RWPE1 (cell line): ENCODE results near the gene B9D1.

ENCODE experiments used
- CTCF ChIA-PET: fragments of 350-600 bp; sonication (Branson Sonifier 250); formaldehyde crosslinking; extraction: SDS; loops from one replicate; lab custom pipeline; 2021; lab: Yijun Ruan, JAX
- POLR2A ChIA-PET: fragments of 400-600 bp; formaldehyde crosslinking; extraction: SDS; loops from one replicate; lab custom pipeline; 2020; ENCODE audit warnings: antibody characterized with exemption; ENCODE audit not compliant: low non-redundant PET; lab: Yijun Ruan, JAX
- DNase-seq: peaks from one replicate; pipeline ENCODE4 v3.0.0; 2012; ENCODE audit warnings: low spot score
- H3K27ac ChIP-seq: fragments of 450-650 bp; 2 replicates; pipeline ENCODE4 v1.5.1; 2017
- TF ChIP-seq, protein P1 (sequence below): fragments of 450-650 bp; conservative IDR thresholded peaks from 2 replicates; pipeline ENCODE4 v1.5.1; 2017; ENCODE audit warnings: low read depth, mild to moderate bottlenecking

Gene B9D1

DNA sequence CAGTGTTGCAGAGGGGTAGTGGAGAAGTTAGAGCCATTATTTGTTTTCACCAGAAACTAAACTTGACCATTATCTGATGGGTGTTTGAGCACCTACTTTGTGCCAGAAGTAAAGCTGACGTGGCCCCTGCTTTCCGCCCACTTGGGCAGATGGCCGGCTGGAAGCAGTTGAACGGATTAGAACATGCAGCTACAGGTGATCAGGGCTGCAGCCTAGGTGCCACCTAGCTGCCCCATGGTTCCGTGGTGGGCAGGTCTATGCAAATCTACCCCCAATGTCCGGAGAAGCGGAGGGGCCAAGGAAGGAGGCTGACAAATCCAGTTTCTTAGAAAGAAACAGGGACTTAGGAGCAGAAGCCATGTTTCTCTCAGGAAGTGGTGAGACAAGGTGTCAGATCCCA is 62.7 kb downstream of the B9D1 start:
- no peak overlapping the region for H3K27ac ChIP-seq
- TF ChIP-seq, protein P1, sequence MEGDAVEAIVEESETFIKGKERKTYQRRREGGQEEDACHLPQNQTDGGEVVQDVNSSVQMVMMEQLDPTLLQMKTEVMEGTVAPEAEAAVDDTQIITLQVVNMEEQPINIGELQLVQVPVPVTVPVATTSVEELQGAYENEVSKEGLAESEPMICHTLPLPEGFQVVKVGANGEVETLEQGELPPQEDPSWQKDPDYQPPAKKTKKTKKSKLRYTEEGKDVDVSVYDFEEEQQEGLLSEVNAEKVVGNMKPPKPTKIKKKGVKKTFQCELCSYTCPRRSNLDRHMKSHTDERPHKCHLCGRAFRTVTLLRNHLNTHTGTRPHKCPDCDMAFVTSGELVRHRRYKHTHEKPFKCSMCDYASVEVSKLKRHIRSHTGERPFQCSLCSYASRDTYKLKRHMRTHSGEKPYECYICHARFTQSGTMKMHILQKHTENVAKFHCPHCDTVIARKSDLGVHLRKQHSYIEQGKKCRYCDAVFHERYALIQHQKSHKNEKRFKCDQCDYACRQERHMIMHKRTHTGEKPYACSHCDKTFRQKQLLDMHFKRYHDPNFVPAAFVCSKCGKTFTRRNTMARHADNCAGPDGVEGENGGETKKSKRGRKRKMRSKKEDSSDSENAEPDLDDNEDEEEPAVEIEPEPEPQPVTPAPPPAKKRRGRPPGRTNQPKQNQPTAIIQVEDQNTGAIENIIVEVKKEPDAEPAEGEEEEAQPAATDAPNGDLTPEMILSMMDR, result no peak
- DNase-seq, result no peak
- ChIA-PET POLR2A (no interaction called here), CTCF (no interaction called here)

DNA sequence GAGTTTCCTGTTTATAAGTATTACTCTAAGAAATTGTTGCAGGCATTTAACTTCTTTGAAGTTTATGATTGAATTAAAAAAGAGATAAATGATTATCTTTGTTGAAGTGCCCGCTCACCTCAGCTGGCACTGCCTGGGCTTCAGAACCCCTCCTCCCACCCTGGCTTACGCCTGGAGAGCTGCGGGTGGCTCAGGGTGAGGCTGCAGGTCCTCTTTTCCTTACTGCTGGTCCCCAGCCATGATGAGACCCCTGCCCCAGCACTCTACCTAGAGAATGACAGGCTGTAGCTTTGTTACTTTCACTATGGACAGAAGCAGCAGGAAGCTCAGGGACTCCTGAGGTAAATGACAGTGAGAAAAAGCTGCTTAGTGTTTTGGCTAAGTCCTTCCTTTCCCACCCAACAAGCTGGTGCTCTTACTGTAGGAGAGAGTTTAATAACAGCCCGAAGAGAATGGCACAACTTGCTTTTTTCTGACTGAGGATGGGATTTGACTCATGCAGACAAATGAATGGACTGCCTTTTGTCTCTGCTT is 63.2 kb downstream of the B9D1 start:
- ChIA-PET POLR2A (no interaction called here), CTCF (no interaction called here)
- TF ChIP-seq, protein P1, result no peak
- no peak for DNase-seq
- no peak overlapping the region for H3K27ac ChIP-seq

DNA sequence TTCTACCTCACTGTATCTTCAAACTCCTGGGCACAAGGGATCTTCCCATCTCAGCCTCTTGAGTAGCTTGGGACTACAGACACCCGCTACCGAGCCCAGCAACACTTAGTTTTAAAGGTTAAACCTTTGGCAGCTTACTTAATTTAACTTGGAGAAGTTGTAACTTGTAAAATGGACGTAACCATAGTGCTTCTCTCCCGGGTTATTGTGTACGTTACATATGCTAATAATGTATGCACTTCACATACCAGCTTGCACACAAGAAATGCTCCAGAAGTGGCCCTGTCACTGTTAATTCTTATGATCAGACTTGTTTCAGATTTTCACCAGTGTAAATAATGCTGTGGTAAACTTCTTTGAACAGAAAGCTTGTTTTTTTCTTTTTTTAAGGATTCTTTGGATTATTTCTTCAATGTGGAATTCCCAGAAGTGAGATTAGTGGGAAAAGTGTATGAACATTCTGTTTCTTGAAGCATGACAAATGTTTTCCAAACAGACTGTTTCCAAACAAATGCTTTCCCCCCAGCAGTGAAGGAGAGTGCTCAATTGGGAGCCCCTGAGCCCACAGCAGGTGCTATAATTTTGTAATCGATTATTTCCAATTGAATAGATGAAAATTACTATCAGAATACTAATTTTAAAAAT is 63.8 kb downstream of the B9D1 start:
- ChIA-PET POLR2A (no interaction called here), CTCF (interaction anchor here (0.5 kb wide), 1 partner anchor 104 kb away, joined by 3 read pairs; no protein-coding TSS in a partner anchor)
- TF ChIP-seq, protein P1, result no peak
- peak overlapping the region; percentile 10; the same call in 1 of the 2 replicates for H3K27ac ChIP-seq
- DNase-seq, result no peak

DNA sequence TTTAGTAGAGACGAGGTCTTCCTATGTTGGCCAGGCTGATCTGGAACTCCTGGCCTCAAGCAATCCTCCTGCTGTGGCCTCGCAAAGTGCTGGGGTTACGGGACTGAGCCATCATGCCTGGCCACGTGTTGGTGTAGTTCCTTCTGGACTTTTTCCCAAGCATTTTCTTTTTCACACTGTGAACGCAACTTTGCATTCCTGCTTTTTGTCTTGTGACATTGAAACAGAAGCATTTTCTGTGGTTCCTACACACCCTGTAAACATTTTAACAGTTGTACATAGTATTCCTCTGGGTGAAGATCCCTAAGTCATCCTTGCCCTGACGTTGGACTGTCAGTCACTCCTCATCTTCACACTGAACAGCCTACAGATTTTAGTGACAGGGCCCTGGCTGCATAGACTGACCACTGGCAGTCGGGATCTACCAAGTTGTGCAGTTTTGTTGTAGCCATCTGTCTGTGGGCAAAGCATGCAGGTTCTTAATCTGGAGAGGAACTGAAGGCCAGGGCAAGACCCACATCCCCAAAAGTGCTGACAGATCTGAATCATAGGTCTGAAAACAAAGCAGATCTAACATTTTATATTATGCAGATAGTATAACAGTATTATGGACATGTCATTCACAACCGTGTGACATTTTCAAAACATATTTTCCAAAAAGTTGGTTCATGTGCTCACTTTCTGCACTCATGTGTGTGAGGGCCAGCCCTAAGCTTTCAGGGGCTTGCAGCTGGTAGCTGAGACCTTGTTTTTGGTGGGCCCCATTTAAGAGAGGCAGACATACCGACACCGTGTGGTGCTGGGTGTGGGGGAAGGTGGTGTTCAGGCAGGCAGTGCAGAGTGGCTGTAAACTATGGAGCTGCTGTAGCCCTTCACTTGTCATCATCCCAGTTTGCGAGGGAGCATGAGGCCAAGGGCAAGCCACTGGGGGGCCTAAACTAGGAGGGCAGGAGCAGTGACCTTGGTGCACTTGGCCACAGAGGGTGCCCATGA is 65.4 kb downstream of the B9D1 start:
- CTCF ChIA-PET, result no interaction called here
- no peak overlapping the region for H3K27ac ChIP-seq
- no peak for DNase-seq
- POLR2A ChIA-PET, result no interaction called here
- TF ChIP-seq, protein P1, result no peak

DNA sequence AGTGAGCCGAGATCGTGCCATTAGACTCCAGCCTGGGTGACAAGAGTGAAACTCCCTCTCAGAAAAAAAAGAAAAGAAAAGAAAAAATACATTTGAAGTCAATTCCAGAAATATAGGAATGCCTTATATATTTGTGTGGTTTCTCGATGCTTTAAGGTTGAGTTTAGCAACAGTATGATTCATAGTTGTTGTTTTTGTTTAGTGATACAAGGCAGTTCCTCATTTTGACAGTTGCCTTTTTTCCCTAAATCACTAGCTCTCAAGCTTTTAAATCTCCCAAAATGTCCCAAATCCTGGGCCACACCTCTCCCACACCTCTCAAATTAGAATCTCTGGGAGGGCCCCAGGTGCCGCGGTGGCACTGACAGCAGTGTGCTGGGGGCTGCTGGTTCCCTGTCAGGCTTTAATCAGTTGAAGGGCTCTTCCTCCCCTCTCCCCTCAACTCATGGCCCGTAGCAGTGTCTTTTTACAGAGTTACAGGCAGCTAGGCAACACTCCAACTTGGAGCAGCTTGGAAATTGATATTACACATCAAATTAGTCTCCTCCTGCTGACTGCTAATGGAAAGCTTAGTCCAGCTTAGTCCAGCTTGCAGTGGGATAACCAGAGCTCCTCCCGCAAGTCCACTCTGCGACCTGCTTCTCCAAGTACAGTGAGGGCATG is 66.9 kb downstream of the B9D1 start:
- TF ChIP-seq, protein P1, result no peak
- H3K27ac ChIP-seq, result no peak overlapping the region
- POLR2A ChIA-PET, result no interaction called here
- no peak for DNase-seq
- CTCF ChIA-PET, result interaction anchor here (0.9 kb wide), 1 partner anchor 36 kb away, joined by 5 read pairs; no protein-coding TSS in a partner anchor

DNA sequence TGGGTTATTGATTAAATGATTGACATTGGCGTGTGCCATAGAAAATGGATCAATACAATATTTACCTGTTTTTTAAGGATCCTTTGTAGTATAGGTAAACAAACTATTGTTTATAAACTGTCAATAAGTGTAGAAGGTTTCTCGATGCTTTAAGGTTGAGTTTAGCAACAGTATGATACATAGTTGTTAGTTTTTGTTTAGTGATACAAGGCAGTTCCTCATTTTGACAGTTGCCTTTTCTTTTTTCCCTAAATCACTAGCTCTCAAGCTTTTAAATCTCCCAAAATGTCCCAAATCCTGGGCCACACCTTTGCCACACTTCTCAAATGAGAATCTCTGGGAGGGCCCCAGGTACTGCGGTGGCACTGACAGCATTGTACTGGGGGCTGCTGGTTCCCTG is 68.1 kb downstream of the B9D1 start:
- H3K27ac ChIP-seq, result no peak overlapping the region
- DNase-seq, result no peak
- POLR2A ChIA-PET, result no interaction called here
- TF ChIP-seq, protein P1, result no peak
- CTCF ChIA-PET, result interaction anchor here (0.6 kb wide), 1 partner anchor 55 kb away, joined by 3 read pairs; no protein-coding TSS in a partner anchor
